Skeletal muscle satellite cell (primary cell): Measurements from ENCODE around the gene RAB11FIP4.
"Not testable (repeated sequence)": the region's sequence is repeated elsewhere in the genome, so short reads cannot be mapped to it uniquely, and the experiment has no call there.

Source experiments
- H3K27me3 ChIP-seq: 2 replicates; pipeline ENCODE4 v1.7.0; 2013; ENCODE audit warnings: low read length; ENCODE audit not compliant: control insufficient read depth, insufficient read depth
- H3K36me3 ChIP-seq: 2 replicates; pipeline ENCODE4 v1.7.0; 2013; ENCODE audit warnings: mild to moderate bottlenecking, control low read depth, low read length; ENCODE audit not compliant: insufficient read depth
- H3K4me1 ChIP-seq: 2 replicates; pipeline ENCODE4 v1.7.0; 2013; ENCODE audit warnings: low read length; ENCODE audit not compliant: control insufficient read depth, insufficient read depth
- H3K4me2 ChIP-seq: 2 replicates; pipeline ENCODE4 v1.7.0; 2013; ENCODE audit warnings: mild to moderate bottlenecking, low read length
- H3K4me3 ChIP-seq: 2 replicates; pipeline ENCODE4 v1.7.0; 2013; ENCODE audit warnings: low read length
- H3K9ac ChIP-seq: 2 replicates; pipeline ENCODE4 v1.7.0; 2013; ENCODE audit warnings: mild to moderate bottlenecking, low read depth, low read length, moderate library complexity
- H3K9me3 ChIP-seq: replicated peaks from 2 replicates; pipeline ENCODE4 v1.7.0; 2013; ENCODE audit warnings: mild to moderate bottlenecking, control low read depth, low read length

RAB11FIP4 gene

GRCh38 chr17:31373150-31374093 lies 18.1 kb upstream of the RAB11FIP4 start:
- no peaks in the 10 kb centered on the region for H3K9me3 ChIP-seq
- H3K4me1 ChIP-seq = peaks cover 15% of the 10 kb centered on the region
- no peak overlapping the region for H3K9ac ChIP-seq
- H3K4me2 ChIP-seq = no peak overlapping the region
- no peak overlapping the region for H3K4me3 ChIP-seq
- H3K27me3 ChIP-seq = no peaks in the 10 kb centered on the region
- peaks cover 15% of the 10 kb centered on the region for H3K36me3 ChIP-seq

GRCh38 chr17:31374094-31374447 lies 17.4 kb upstream of the RAB11FIP4 start:
- no peak overlapping the region for H3K4me2 ChIP-seq
- H3K4me3 ChIP-seq = no peak overlapping the region
- H3K9me3 ChIP-seq = no peaks in the 10 kb centered on the region
- H3K36me3 ChIP-seq = peaks cover 19% of the 10 kb centered on the region
- peaks cover 14% of the 10 kb centered on the region for H3K4me1 ChIP-seq
- no peak overlapping the region for H3K9ac ChIP-seq
- H3K27me3 ChIP-seq = no peaks in the 10 kb centered on the region

- no peak overlapping the region for H3K4me3 ChIP-seq
- H3K9ac ChIP-seq = no peak overlapping the region
- H3K4me1 ChIP-seq = peaks cover 9% of the 10 kb centered on the region
- no peak overlapping the region for H3K4me2 ChIP-seq
- H3K9me3 ChIP-seq = no peaks in the 10 kb centered on the region
- peaks cover 23% of the 10 kb centered on the region for H3K36me3 ChIP-seq
- H3K27me3 ChIP-seq = no peaks in the 10 kb centered on the region
These were observed 17.0 kb upstream of the RAB11FIP4 start for GRCh38 chr17:31374503-31374902.

- H3K4me2 ChIP-seq = no peak overlapping the region
- H3K36me3 ChIP-seq = peaks cover 31% of the 10 kb centered on the region
- no peaks in the 10 kb centered on the region for H3K27me3 ChIP-seq
- H3K9ac ChIP-seq = no peak overlapping the region
- no peaks in the 10 kb centered on the region for H3K4me1 ChIP-seq
- H3K4me3 ChIP-seq = no peak overlapping the region
- H3K9me3 ChIP-seq = no peaks in the 10 kb centered on the region
These were observed 12.8 kb upstream of the RAB11FIP4 start for GRCh38 chr17:31378638-31379037.

- H3K36me3 ChIP-seq = peaks cover 21% of the 10 kb centered on the region
- H3K4me2 ChIP-seq = no peak overlapping the region
- no peaks in the 10 kb centered on the region for H3K9me3 ChIP-seq
- no peaks in the 10 kb centered on the region for H3K27me3 ChIP-seq
- H3K4me1 ChIP-seq = no peaks in the 10 kb centered on the region
- no peak overlapping the region for H3K9ac ChIP-seq
- H3K4me3 ChIP-seq = no peak overlapping the region
These were observed 11.8 kb upstream of the RAB11FIP4 start for GRCh38 chr17:31379597-31380205.

GRCh38 chr17:31381165-31381668 lies 10.3 kb upstream of the RAB11FIP4 start:
- Histone ChIP-seq H3K9ac (no peak overlapping the region), H3K36me3 (peaks cover 21% of the 10 kb centered on the region), H3K4me2 (no peak overlapping the region), H3K27me3 (no peaks in the 10 kb centered on the region), H3K4me1 (no peaks in the 10 kb centered on the region), H3K4me3 (no peak overlapping the region), H3K9me3 (no peaks in the 10 kb centered on the region)

- not testable (repeated sequence) for H3K27me3 ChIP-seq, H3K4me3 ChIP-seq, H3K4me2 ChIP-seq, H3K9me3 ChIP-seq, H3K4me1 ChIP-seq, H3K9ac ChIP-seq
- H3K36me3 ChIP-seq = peaks cover 20% of the 10 kb centered on the region
These were observed 8.7 kb upstream of the RAB11FIP4 start for GRCh38 chr17:31382668-31383275.

- H3K4me3 ChIP-seq, H3K4me1 ChIP-seq, H3K9me3 ChIP-seq, H3K9ac ChIP-seq, H3K27me3 ChIP-seq, H3K4me2 ChIP-seq: not testable (repeated sequence)
- H3K36me3 ChIP-seq = peaks cover 17% of the 10 kb centered on the region
These were observed 8.0 kb upstream of the RAB11FIP4 start for GRCh38 chr17:31383488-31383887.

GRCh38 chr17:31385428-31386285 lies 5.8 kb upstream of the RAB11FIP4 start:
- no peaks in the 10 kb centered on the region for H3K9me3 ChIP-seq
- H3K4me2 ChIP-seq = no peak overlapping the region
- H3K36me3 ChIP-seq = peaks cover 4% of the 10 kb centered on the region
- H3K4me1 ChIP-seq = no peaks in the 10 kb centered on the region
- H3K27me3 ChIP-seq = peaks cover 18% of the 10 kb centered on the region
- no peak overlapping the region for H3K4me3 ChIP-seq
- no peak overlapping the region for H3K9ac ChIP-seq

- H3K4me2 ChIP-seq = no peak overlapping the region
- no peaks in the 10 kb centered on the region for H3K9me3 ChIP-seq
- no peak overlapping the region for H3K9ac ChIP-seq
- H3K4me3 ChIP-seq = no peak overlapping the region
- peaks cover 23% of the 10 kb centered on the region for H3K27me3 ChIP-seq
- peaks cover 4% of the 10 kb centered on the region for H3K36me3 ChIP-seq
- no peaks in the 10 kb centered on the region for H3K4me1 ChIP-seq
These were observed 4.9 kb upstream of the RAB11FIP4 start for GRCh38 chr17:31386542-31387075.

GRCh38 chr17:31387438-31387837 lies 4.0 kb upstream of the RAB11FIP4 start:
- H3K9ac ChIP-seq = no peak overlapping the region
- peaks cover 28% of the 10 kb centered on the region for H3K27me3 ChIP-seq
- H3K4me1 ChIP-seq = no peaks in the 10 kb centered on the region

More at GRCh38 chr17:31387438-31387837, 4.0 kb upstream of the RAB11FIP4 start:
- H3K4me2 ChIP-seq = no peak overlapping the region
- no peaks in the 10 kb centered on the region for H3K9me3 ChIP-seq
- H3K4me3 ChIP-seq = no peak overlapping the region
- no peaks in the 10 kb centered on the region for H3K36me3 ChIP-seq
